ENCODE data around the gene USH1C.

DNA sequence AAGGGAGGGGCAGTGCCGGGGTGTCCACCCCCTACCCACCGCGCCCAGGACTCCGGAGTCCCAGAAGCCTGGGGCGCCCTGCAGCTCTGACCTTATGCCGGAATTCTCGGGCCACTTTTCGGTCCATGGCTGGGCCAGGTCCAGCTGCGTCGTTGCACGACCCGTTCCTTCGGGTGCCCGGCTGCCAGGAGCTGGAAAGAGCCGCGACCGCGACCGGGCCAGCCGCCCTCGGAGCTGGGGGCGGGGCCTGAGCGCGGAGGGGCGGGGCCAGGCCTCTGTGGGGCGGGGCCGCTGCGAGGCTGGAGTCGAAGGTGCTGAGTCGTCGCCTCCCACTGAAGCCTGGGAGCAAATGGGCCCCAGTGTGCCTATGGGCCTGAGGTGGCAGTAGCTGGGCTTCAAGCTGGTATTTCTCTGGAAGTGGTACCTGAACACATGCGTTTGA lies at the start of gene USH1C:
- TF ChIP-seq, protein P1, sequence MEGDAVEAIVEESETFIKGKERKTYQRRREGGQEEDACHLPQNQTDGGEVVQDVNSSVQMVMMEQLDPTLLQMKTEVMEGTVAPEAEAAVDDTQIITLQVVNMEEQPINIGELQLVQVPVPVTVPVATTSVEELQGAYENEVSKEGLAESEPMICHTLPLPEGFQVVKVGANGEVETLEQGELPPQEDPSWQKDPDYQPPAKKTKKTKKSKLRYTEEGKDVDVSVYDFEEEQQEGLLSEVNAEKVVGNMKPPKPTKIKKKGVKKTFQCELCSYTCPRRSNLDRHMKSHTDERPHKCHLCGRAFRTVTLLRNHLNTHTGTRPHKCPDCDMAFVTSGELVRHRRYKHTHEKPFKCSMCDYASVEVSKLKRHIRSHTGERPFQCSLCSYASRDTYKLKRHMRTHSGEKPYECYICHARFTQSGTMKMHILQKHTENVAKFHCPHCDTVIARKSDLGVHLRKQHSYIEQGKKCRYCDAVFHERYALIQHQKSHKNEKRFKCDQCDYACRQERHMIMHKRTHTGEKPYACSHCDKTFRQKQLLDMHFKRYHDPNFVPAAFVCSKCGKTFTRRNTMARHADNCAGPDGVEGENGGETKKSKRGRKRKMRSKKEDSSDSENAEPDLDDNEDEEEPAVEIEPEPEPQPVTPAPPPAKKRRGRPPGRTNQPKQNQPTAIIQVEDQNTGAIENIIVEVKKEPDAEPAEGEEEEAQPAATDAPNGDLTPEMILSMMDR (IDR thresholded peaks at IDR 0.05; ENCODE audit: low read depth, low read length, missing input control), result no peak
- TF ChIP-seq TAF1 (conservative IDR thresholded peaks at IDR 0.05) (no peak), SP1 (IDR thresholded peaks at IDR 0.05) (no peak), YY1 (IDR thresholded peaks at IDR 0.05) (no peak), RXRA (IDR thresholded peaks at IDR 0.05) (no peak)
- TF ChIP-seq, protein P2, sequence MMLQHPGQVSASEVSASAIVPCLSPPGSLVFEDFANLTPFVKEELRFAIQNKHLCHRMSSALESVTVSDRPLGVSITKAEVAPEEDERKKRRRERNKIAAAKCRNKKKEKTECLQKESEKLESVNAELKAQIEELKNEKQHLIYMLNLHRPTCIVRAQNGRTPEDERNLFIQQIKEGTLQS (IDR thresholded peaks at IDR 0.05), result no peak
